GM19452 (cell line): ENCODE results near the gene FOXO6.

Source experiments
- ATAC-seq: cut with Tn5 transposase; IDR thresholded peaks from one replicate; pipeline ENCODE4 v1.9.1; 2021; ENCODE audit not compliant: unreplicated experiment

FOXO6 gene

DNA sequence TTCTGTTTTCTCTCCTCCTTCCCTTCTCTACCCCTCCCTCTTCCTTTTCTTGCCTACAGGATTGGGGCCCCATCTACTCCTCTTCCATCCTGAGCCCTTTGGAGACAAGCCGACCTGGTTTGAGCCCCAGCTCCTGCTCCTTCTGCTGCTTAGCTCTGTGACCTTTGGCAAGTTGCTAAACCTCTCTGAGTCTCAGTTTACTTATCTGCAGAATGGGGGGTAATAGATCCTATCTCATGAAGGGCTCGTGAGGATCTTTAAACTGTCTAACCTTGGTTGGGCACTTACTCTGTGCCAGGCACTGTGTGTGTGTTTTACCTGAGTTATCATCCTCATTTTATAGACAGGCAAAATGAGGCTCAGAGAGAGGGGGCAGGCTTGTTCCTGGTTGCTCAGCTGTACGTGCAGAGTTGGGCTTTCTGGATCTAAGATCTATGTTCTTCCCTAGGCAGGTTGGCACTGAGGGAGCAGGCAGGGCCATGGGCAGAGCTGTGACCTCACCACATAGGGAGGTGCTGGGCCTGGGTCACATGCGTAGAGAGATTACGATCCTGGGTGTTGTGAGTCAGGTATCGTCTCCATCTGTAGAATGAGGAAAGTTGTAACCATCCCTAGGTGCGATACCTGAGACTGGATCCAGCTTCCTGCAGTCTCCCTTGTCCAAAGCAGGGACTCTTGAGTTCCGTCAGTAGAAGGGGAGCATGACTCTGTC lies 58.5 kb downstream of the FOXO6 start:
- no peak for ATAC-seq

DNA sequence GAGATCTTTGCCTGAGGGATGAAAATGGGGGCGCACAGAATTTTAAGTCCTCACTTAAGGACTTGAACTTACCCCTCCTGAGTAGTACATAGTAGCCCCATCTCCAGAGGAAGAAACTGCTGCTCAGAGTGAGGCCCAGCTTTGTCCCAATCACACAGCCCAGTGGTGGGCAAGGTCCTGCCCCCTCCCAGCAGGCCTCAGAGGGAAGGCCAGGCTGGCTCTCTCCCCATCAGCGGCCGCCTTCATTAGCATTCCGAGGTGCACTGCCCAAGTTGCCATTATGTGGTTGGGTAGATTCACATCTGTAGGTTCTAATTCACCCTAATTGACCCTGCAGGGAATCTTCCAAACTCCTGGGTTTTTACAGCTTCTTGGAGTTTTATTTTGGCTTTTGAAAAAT lies 59.1 kb downstream of the FOXO6 start:
- no peak for ATAC-seq

DNA sequence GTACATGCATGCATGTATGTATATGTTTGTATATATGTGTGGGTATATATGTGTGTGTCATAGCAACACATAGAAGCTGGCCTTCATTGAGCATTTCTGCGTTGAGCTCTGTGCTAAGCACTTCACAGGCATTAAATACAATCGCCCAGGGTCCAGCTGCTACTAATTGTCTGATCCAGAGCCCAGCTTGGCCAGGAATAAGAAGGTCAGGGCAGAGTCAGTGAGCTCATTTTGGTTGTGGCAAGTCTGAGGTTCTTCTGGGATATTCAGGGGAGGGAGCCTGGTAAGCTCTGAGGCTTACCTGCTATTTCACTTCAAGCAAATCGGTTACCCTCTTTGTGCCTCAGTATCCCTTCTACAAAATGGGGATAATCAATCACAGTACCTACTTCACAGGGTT lies 59.6 kb downstream of the FOXO6 start:
- ATAC-seq = no peak

DNA sequence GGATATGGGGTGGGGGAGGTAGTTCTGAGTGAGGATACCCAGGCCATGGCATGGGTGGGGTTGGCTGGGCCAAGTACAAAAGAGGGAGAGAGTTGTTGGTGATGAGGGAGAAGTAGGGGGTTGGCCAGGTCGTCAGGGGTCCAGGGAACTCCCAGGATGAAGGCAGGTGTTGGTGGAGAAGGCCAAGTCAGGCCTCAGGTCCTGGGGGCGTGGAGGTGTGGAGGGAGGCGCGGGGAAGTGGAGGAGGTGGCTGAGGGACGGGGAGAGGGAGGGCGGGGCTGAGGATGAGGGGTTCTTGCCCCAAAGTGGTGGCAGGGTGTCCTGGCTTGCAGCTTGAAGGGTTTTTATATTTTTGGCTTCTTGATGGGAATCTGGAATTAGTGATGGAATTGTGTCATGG lies 61.1 kb downstream of the FOXO6 start:
- ATAC-seq = no peak

DNA sequence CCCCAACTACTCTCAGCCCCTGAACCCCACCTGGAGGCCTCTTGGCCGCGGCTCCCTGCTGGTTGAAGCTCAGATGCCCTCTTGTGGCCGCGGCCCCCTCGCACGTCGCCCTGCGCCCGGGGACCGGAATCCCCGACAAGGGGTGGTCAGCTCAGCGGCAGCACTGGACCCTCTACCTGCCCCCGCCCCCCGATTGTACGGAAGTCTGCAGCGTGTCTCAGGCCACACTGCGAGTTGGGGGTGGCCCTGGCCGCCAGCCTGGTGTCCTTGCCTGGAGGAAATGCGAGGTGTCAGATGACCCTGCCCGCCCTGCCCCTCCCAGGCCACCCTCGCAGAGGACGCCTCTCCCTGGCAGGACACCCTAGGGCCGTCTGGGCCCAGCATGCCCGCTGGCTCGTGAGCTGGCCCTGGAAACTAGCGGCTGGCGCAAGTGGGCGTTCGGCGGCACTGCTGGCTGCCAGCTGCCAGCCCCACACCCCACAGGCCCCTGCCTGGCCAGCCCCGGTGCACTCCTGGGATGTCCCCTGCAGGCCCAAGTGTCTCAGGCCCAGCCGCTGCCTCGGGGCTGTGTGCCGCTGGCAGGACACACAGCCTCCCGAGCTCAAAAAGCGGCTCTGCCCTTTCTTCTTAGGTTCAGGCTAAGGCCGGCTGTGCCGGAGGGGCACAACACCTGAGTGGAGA lies 62.4 kb downstream of the FOXO6 start:
- no peak for ATAC-seq

DNA sequence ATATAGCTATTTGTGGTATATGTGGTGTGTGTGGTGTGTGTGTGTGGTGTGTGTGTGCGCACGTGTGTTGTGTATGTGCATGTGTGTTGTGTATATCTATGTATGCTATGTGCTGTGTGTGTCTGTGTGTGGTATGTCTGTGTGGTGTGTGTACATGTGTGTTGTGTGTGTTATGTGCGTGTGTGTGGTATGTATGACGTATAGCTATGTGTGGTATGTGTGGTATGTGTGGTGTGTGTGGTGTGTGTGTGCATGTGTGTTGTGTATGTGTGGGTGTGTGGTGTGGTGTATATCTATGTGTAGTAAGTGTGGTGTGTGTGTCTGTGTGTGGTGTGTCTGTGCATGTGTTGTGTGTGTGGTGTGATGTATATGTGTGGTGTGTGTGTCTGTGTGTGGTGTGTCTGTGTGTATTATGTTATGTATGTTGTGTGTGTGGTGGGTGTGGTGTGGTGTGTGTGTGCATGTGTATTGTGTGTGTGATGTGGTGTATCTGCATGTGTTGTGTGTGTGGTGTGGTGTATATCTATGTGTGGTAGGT lies 63.4 kb downstream of the FOXO6 start:
- ATAC-seq = no peak

DNA sequence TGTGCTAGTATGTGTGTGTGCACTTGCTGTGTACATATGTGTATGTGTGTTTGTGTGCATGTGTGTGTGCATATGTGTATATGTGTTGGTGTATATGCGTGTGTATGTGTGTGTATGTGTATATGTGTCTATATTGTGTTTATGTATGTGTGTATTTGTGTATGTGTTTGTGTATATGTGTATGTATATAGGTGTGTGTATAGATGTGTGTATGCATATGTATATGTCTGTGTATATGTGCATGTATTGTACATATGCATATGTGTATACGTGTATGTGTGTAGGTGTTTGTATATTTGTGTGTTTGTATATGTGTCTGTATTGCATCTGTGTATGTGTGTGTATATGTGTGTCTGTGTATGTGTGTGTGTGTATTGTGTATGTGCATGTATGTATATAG lies 64.1 kb downstream of the FOXO6 start:
- ATAC-seq = no peak

DNA sequence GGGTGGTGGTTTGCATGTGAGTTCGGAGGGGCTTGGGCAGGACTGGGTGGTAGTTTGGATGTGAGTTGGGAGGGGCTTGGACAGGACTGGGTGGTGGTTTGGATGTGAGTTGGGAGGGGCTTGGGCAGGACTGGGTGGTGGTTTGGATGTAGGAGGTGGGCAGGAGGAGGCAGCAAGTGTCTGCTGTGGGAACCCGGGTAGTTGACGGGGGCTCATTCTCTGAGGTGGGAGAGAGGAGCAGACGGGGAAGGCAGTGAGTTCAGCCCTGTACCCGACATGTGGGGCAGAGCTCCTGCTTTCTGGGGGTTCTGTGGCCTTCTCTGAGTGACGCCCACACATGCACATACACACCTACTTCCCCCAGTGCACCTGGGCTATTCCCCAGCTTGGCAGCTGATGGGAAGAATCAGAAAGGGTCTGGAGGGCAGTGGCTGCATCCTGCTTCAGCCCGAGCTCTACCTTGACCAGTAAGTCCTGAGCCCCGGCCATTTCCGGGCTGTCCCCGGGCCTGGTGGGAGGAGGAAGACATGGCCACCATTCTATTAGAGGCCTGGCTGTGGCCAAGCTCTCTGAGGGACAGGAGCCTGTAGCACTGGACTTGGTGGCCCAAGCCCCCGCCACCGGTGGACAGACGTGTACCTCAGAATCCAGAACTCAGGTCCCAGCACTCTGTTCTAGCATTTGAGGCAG lies 65.1 kb downstream of the FOXO6 start:
- no peak for ATAC-seq

DNA sequence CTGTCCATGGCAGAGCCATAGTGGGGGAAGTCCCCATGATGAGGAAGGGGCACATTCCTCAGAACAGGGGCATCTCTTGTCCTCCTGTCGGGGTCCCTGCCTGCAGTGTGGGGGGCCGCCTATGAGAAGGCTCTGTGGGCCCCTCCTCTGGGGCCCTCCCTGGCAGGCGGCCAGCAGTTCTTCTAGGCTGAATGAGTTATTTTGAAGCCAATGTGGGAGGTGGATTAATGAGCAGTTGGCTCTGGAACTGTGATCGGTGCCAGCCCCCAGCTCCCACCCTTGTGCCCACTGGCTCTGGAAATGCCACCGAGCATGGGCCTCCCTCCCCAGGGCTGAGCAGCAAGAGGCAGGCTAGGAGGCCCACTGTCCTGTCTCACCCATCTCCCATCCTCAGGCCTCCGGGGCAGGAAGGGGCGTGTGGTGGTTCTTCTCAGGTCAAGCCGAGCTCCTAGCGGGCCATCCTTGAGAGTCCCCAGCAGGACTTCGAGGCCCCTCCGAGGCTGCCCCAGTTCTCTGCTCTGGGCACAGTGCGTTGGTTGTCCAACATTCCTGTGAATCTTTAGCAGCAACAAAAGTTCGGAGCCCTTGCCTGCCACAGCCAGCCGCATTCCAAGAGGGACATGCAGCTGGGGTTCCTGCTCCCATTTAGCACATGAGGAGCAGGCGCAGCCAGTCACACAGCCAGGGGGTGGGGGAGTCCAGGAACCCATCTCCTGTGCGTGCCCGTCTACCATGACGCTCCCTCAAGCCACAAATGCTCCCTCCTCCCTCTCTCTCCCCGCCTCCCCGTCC lies 66.1 kb downstream of the FOXO6 start:
- ATAC-seq = no peak

DNA sequence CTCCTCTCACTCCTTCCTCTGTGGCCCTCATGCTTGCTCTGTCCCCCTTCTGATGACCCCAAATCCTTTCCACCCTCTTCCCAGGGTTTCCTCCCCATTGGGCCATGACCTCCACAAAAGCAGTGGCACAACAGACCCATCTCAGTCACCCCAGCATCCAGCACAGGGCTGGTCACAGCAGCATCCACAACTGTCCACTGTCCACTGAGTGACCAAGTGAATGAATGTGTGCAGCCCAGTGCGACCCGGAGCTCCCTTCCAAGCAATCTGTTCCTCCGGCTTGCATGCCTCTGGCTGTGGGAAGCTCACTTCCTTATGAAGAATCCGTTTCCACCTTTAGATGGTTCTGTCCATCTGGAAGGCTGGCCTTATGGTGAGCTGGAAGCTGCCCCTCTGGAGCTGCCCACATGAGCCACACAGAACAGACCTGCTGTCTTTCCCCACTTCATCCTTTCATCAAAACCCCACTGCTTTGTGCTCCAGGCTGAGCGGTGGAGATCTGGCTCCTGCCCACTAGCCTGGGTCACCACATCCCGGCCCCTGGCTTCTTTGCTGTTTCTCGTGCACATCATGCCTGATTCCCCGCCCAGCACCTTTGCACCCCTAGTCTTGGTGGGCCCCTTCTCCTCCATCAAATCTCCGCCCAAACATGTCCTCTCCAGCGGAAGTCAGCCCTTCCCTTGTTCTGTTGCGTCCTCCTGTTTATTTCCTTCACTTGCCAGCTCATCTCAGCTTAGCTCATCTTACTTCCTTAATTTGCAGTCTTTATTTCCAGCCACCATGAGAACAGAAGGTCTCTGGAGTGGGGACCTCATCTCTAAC lies 66.9 kb downstream of the FOXO6 start:
- no peak for ATAC-seq

DNA sequence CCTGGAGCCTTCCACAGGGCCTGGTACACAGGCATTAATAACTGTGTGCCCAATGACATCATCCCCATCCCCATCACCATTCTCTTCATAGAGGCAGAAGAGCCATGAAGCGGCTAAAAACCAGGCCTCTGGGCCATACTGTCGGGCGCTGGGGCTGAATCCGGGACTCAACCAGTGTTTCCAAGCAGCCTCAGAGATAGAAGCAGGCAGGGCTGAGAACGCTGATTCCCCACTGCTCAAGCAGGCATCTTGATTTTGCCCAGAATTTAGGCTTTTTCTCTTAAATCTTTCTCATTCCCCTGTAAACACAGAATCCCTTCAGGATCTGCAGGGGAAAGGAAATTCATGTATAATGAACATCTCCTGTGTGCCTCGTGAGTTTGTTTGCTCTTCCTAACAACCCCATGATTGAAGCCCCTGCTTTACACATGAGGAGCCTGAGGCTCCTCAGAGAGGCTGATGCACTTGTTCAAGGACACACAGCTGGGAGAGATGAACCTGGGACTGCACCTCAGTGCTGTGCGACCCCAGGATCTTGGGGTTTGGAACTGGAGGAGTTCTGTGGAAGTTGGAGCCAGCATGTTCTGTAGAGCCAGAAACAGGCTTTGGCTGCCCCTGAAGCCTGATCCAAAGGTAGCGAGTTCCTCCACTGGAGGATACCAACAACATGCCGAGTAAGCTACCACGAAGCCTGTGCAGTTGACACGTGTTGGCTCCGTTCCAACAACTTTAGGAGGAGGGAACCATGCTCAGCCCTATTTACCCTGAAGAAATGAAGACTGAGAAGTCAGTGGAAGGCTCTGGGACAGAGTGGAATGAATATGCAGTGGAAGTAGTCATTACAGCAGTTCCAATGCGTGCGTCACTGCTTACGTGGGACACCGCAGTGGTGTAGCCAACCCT lies 67.8 kb downstream of the FOXO6 start:
- no peak for ATAC-seq

DNA sequence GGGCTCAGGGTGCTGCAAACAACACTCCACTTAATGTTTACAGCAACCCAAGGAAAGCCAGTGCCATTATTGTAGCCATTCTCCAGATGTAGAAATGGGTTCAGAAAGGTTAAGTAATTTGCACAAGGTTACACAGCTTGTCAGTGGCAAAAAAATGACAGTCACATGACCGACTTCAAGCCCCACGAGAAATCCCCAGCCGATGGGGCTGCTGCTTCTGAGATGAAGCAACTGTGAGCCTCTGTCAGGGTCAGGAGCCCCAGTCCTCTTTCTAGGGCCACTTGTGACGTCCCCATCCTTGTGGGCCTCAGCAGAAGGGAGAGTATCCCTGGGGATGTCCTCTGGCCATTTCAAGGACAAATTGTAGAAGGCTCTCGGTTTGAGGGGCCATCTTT lies 68.4 kb downstream of the FOXO6 start:
- no peak for ATAC-seq

DNA sequence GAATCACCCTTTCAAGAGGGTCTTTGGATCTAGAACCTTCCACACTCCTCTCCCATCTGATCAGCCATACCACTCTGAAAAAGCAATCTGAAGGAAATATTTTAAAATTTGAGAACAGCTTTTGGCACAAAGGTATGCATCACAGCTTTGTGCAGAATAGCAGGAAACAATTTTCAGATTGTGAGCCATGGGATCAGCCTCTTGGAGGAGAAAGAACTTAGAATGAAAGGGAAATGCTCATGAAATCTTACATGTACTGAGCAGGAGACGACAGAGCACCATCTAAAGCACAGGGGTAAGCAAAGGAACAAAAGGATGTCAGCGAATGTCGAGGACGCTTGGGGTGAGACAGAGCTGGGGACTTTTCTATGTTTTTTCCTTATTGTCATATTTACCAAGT lies 68.8 kb downstream of the FOXO6 start:
- no peak for ATAC-seq

DNA sequence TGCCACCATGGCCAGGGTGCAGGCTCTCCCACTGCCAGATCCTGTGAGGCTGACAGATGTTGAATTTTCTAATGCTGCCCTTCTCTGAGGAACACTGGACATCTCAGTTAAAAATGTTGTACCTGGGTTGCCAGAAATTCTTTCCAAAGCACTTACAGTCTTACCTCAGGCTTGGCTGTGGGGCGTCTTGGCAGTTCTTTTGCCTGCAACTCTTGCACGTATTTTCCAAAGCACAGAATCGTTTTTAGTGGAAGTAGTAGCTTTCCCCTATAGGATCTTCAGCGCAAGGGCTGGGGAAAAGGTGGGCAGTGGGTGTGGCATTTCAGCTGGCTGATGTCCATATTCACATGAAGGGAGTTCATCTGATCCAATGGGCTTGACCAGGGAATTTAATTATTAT lies 69.3 kb downstream of the FOXO6 start:
- no peak for ATAC-seq

DNA sequence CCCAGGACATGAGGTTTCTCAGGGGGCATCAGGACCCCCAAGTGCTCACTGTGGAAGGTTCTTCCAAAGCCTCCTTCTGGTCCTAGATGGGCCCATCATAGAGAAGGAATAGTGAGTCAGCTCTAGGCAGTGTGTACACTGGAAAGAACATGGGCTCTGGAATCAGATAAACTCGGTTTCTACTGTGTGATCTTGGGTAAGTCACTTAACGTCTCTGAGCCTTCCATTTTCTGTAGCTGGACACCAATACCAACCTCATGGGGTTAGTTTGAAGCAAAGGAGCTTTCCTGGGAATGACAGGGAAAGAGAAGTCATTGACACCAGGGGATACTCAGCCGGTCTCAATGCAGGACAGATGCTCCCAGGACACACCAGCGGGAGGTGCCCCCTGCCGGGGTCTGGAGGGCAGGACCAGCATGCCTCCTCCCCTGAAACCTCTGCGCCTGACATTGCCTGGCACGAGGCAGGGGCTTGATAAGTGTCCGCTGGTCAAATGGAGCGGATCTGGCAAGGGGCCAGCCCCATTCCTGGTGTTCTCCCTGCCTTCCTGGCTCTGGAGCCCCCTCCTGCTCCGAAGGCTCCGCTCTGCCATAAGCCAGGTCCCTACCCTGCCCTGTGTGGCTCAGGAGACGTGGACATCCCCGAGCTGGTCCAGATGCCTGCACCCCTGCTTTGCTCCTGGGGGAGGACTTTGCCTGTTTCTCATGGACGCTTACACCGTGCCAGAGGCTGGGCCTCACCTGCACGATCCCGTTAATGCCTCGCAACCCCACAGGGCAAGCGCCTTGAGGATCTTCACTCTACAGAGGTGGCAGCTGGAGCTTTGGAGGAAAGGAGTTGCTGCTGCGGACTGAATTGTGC lies 70.5 kb downstream of the FOXO6 start:
- no peak for ATAC-seq
